Prostate gland (tissue), 2 donors: ENCODE data around the gene MYBPHL. TPM values are rescaled to one million over a fixed set of nuclear protein-coding genes. Genes with fewer than 3 reads are reported as not detected.

Experiments
- DNase-seq: peaks from one replicate; pipeline ENCODE4 v3.0.0-alpha.2; 2019; ENCODE audit warnings: low spot score
- H3K27ac ChIP-seq, 2 donors: fragments of 200-600 bp; sonication (generic); 2 replicates each; pipeline ENCODE4 v1.5.1; 2017 to 2019
- H3K27me3 ChIP-seq: fragments of 200-600 bp; sonication (generic); replicated peaks from 2 replicates; pipeline ENCODE4 v1.5.1; 2019; ENCODE audit not compliant: insufficient read depth
- H3K36me3 ChIP-seq, 2 donors: fragments of 200-600 bp; sonication (generic); 1 replicate in 1 of 2; 2 replicates in 1 of 2; pipeline versions ENCODE4 v1.5.1 to v1.8.1; 2017 to 2019
- H3K4me1 ChIP-seq: fragments of 200-600 bp; sonication (generic); replicated peaks from 2 replicates; pipeline ENCODE4 v1.5.1; 2019
- H3K4me3 ChIP-seq, 2 donors: fragments of 200-600 bp; sonication (generic); 2 replicates each; pipeline ENCODE4 v1.5.1; 2017 to 2019
- H3K9me3 ChIP-seq: fragments of 200-600 bp; sonication (generic); 2 replicates; pipeline ENCODE4 v1.5.1; 2017
- CTCF ChIP-seq, 4 experiments: fragments of 200-600 bp in 2 of 4; fragments of 450-650 bp in 2 of 4; sonication (generic) in 2 of 4; IDR thresholded peaks; 1 replicate in 3 of 4; 2 replicates in 1 of 4; pipeline ENCODE4 v1.5.1; 2016 to 2019; ENCODE audit warnings: antibody characterized with exemption in 4 of 4, mild to moderate bottlenecking in 2 of 4, moderate library complexity in 2 of 4
- POLR2A ChIP-seq: fragments of 450-650 bp; IDR thresholded peaks from one replicate; pipeline ENCODE4 v1.6.1; 2016; ENCODE audit warnings: antibody characterized with exemption, mild to moderate bottlenecking
- POLR2AphosphoS5 ChIP-seq: sonication (generic); formaldehyde crosslinking; IDR thresholded peaks from one replicate; pipeline ENCODE4 v1.6.1; 2017; ENCODE audit warnings: antibody characterized with exemption
- WGBS: methylation state at CpG from one replicate; pipeline ENCODE4 v1.1.5; 2018; 5-methylcytosine and 5-hydroxymethylcytosine counted together
- intact Hi-C: fragments of 100-400 bp; cut with DNase I; formaldehyde crosslinking; loops from one replicate; pipeline ENCODE4 v1.14.2; 2022
- total RNA-seq, 2 donors: library from RNA; depleted of rRNA; stranded (reverse); fragments of >200 nt; gene quantifications; one replicate each; pipeline ENCODE4 v1.1.0, GENCODE V29; 2016

Gene MYBPHL
- total RNA-seq: not detected

GRCh38 chr1:109306832-109307273 lies at the start of gene MYBPHL:
Gene MYBPHL (minus strand): TSS chr1:109307011. CDS start chr1:109306991, 20 bp downstream.
- intact Hi-C loops: no loop called here
- Histone ChIP-seq H3K27me3 (no peaks in the 10 kb centered on the region), H3K27ac (peak within 1 kb of the TSS; percentile 27 to 39), H3K4me3 (no peak within 1 kb of the TSS), H3K4me1 (no peaks in the 10 kb centered on the region), H3K9me3 (no peaks in the 10 kb centered on the region), H3K36me3 (no peaks in the 10 kb centered on the region)
- DNase-seq: no peak
- WGBS: 74% methylated on average over 7 of the region's 7 CpGs
- TF ChIP-seq CTCF (IDR thresholded peaks at IDR 0.05): no peak
- TF ChIP-seq POLR2A: no peak

GRCh38 chr1:109356505-109356904 lies 49.7 kb upstream of the MYBPHL start:
- H3K27me3 ChIP-seq: no peaks in the 10 kb centered on the region
- H3K9me3 ChIP-seq: no peaks in the 10 kb centered on the region
- no peaks in the 10 kb centered on the region for H3K4me1 ChIP-seq
- WGBS: 68% methylated on average over 1 of the region's 1 CpG
- TF ChIP-seq POLR2AphosphoS5 (no peak), CTCF (IDR thresholded peaks at IDR 0.05) (no peak), POLR2A (no peak)
- H3K27ac ChIP-seq: no peak overlapping the region
- no peaks in the 10 kb centered on the region for H3K36me3 ChIP-seq
- H3K4me3 ChIP-seq: no peak overlapping the region
- intact Hi-C loops: no loop called here
- DNase-seq: no peak

GRCh38 chr1:109354929-109355328 lies 48.1 kb upstream of the MYBPHL start:
- Histone ChIP-seq H3K4me3 (no peak overlapping the region), H3K4me1 (no peaks in the 10 kb centered on the region), H3K9me3 (no peaks in the 10 kb centered on the region), H3K27me3 (no peaks in the 10 kb centered on the region), H3K27ac (no peak overlapping the region), H3K36me3 (no peaks in the 10 kb centered on the region)
- intact Hi-C loops: no loop called here
- TF ChIP-seq POLR2A (no peak), POLR2AphosphoS5 (no peak)
- WGBS: 96% methylated on average over 3 of the region's 3 CpGs
- DNase-seq: no peak

- Histone ChIP-seq H3K27me3 (no peaks in the 10 kb centered on the region), H3K36me3 (no peaks in the 10 kb centered on the region), H3K4me1 (no peaks in the 10 kb centered on the region), H3K9me3 (no peaks in the 10 kb centered on the region), H3K27ac (no peak overlapping the region), H3K4me3 (no peak overlapping the region)
- TF ChIP-seq CTCF (IDR thresholded peaks at IDR 0.05) (no peak), POLR2A (no peak), POLR2AphosphoS5 (no peak)
- DNase-seq: no peak
- WGBS: 75% methylated on average over 5 of the region's 5 CpGs
- intact Hi-C loops: no loop called here
Observed at GRCh38 chr1:109351457-109351856, 44.6 kb upstream of the MYBPHL start.

GRCh38 chr1:109350655-109351054 lies 43.8 kb upstream of the MYBPHL start:
- Histone ChIP-seq H3K27ac (no peak overlapping the region), H3K4me3 (no peak overlapping the region), H3K36me3 (no peaks in the 10 kb centered on the region), H3K27me3 (no peaks in the 10 kb centered on the region), H3K9me3 (no peaks in the 10 kb centered on the region), H3K4me1 (no peaks in the 10 kb centered on the region)
- intact Hi-C loops: no loop called here
- TF ChIP-seq POLR2A: no peak
- TF ChIP-seq CTCF (IDR thresholded peaks at IDR 0.05): no peak
- no peak for TF ChIP-seq POLR2AphosphoS5
- DNase-seq: no peak
- WGBS: 89% methylated on average over 1 of the region's 1 CpG
